Osteoblast (primary cell): ENCODE data around the gene CLMP. TPM values are rescaled to one million over a fixed set of nuclear protein-coding genes. Genes with fewer than 3 reads are reported as not detected.

Experiments
- DNase-seq: peaks from one replicate; pipeline ENCODE4 v3.0.0; 2011; ENCODE audit warnings: low spot score, mixed read lengths; ENCODE audit not compliant: insufficient read length; ENCODE audit errors: missing footprints
- H2AFZ ChIP-seq: 2 replicates; pipeline ENCODE4 v1.6.0; 2011; ENCODE audit warnings: mild to moderate bottlenecking, low read length
- H3K27ac ChIP-seq: 2 replicates; pipeline ENCODE4 v1.5.1; 2011; ENCODE audit warnings: mild to moderate bottlenecking, low read depth, low read length, moderate library complexity
- H3K27me3 ChIP-seq: 2 replicates; pipeline ENCODE4 v1.6.0; 2012; ENCODE audit warnings: mild to moderate bottlenecking, control low read depth, inconsistent platforms, low read length, moderate library complexity; ENCODE audit not compliant: insufficient read depth
- H3K36me3 ChIP-seq: 2 replicates; pipeline ENCODE4 v1.5.1; 2011; ENCODE audit warnings: mild to moderate bottlenecking, low read length, control low read depth, moderate library complexity; ENCODE audit not compliant: insufficient read depth
- H3K4me1 ChIP-seq: 2 replicates; pipeline ENCODE4 v1.5.1; 2011; ENCODE audit warnings: mild to moderate bottlenecking, low read length, control low read depth, moderate library complexity; ENCODE audit not compliant: insufficient read depth
- H3K4me2 ChIP-seq: 2 replicates; pipeline ENCODE4 v1.6.0; 2011; ENCODE audit warnings: mild to moderate bottlenecking, low read length; ENCODE audit not compliant: insufficient read depth
- H3K4me3 ChIP-seq: fragments of 200-600 bp; sonication (generic); 3 replicates; pipeline ENCODE4 v1.5.1; 2012; ENCODE audit warnings: mild to moderate bottlenecking, low read length, inconsistent platforms; ENCODE audit not compliant: insufficient read depth
- H3K79me2 ChIP-seq: 2 replicates; pipeline ENCODE4 v1.6.0; 2012; ENCODE audit warnings: mild to moderate bottlenecking, low read length, control low read depth, inconsistent platforms; ENCODE audit not compliant: insufficient read depth
- H3K9me3 ChIP-seq: 2 replicates; pipeline ENCODE4 v1.5.1; 2011; ENCODE audit warnings: low read depth, low read length, control low read depth
- H4K20me1 ChIP-seq: 2 replicates; pipeline ENCODE4 v1.6.0; 2012; ENCODE audit warnings: mild to moderate bottlenecking, low read length, control low read depth; ENCODE audit not compliant: insufficient read depth
- total RNA-seq: library from RNA; depleted of rRNA; stranded (reverse); fragments of >200 nt; gene quantifications from 2 replicates; pipeline ENCODE4 v1.2.3, GENCODE V29; 2012
- TF ChIP-seq, protein P1 (sequence below): IDR thresholded peaks from 2 replicates; pipeline ENCODE4 v1.5.1; 2011; ENCODE audit warnings: mild to moderate bottlenecking, low read depth, low read length, moderate library complexity; ENCODE audit errors: extremely low read depth

CLMP gene
- total RNA-seq, 1 donor: 210 TPM

DNA sequence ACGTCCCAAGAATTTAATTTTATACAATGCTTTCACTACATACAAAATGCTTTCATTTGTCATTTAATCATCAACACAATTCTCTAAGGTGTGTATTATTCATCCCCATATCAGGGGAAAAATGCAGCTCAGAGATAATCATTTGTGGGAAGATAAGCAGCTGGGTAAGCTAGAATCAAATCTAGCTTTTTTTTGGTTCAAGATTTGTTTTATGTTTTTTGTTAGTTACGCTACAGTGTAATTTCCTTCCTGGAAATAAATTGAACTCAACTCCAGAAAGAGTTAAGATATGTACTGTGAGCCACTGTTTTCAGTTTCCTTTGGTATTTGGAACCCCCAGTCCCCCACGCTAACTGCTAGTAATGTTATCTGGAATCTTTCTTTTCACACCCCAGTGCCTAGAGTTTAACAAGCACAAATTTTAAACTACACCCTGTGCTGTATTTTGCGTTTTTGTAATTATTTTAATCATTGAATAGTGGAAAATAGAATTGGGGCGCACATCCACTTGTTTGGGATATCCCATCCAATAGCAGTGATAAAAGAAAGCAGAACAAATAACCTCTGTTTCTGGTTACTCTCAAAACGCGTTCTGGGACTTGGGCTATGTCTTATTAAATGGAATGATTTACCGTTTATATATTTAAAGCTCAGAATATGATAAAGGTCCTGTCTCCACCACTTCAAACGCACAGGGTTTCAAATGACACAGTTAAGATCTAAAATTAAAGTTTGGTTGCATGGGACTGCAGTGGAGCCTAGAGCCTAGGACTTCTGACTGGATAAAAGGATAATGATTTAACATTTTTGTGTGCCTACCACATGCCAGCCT, 131.0 kb downstream of the CLMP start:
- H3K4me1 ChIP-seq: peaks cover 44% of the 10 kb centered on the region
- peak; percentile 69 for DNase-seq
- peaks cover 29% of the 10 kb centered on the region for H3K79me2 ChIP-seq
- H3K27me3 ChIP-seq: no peaks in the 10 kb centered on the region
- peaks cover 29% of the 10 kb centered on the region for H4K20me1 ChIP-seq
- no peaks in the 10 kb centered on the region for H3K9me3 ChIP-seq
- H3K4me3 ChIP-seq: peak overlapping the region; percentile 97
- TF ChIP-seq, protein P1, sequence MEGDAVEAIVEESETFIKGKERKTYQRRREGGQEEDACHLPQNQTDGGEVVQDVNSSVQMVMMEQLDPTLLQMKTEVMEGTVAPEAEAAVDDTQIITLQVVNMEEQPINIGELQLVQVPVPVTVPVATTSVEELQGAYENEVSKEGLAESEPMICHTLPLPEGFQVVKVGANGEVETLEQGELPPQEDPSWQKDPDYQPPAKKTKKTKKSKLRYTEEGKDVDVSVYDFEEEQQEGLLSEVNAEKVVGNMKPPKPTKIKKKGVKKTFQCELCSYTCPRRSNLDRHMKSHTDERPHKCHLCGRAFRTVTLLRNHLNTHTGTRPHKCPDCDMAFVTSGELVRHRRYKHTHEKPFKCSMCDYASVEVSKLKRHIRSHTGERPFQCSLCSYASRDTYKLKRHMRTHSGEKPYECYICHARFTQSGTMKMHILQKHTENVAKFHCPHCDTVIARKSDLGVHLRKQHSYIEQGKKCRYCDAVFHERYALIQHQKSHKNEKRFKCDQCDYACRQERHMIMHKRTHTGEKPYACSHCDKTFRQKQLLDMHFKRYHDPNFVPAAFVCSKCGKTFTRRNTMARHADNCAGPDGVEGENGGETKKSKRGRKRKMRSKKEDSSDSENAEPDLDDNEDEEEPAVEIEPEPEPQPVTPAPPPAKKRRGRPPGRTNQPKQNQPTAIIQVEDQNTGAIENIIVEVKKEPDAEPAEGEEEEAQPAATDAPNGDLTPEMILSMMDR: no peak
- H3K4me2 ChIP-seq: peak overlapping the region; percentile 91
- H2AFZ ChIP-seq: no peak overlapping the region
- peaks cover 30% of the 10 kb centered on the region for H3K36me3 ChIP-seq
- peak overlapping the region; percentile 94 for H3K27ac ChIP-seq

DNA sequence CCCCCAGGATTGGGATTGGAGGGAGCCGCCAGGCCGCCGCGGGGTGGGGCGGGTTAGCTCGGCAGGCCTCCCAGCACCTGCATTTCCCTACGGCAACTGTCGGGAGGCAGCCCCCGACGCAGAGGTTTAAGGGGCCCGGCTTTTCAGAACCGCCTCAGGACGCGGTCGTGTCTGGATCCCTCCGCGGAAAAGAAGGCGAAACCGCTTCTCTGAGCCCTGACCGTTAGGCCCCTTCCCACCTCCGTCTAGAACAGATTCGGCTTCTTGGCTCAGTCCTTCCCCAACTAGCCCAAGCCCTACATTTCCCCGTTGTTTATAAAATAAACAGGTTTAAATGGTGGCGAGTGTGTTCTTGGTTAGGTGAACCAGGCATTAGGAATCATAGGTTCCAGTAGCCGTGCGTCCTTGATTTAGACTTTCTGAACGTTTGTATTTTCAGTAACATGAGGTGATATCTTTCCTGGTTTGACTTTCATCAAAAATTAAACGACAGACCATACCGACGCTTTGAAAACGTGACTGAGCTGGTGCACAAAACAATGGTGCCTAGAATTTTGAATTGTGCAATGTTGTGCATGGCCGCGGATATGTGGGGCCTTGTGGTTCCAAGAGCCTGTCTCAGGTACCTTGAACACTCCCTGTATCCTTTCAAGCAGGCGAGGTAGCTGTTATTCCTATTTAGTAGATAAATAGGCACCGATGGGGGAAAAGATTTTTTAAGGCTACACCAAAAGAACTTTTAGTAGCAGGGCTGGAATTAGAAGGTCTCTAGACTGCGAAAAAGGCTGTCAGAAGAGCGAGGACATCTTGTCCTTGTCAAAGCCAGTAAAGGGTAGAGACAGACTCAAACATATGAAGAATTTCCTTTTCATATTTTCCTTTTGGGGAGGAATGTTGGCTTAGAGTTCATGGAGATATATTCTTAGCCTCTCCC, 131.9 kb downstream of the CLMP start:
- Histone ChIP-seq H3K4me1 (peaks cover 53% of the 10 kb centered on the region), H4K20me1 (peaks cover 38% of the 10 kb centered on the region), H3K9me3 (no peaks in the 10 kb centered on the region), H3K79me2 (peaks cover 38% of the 10 kb centered on the region), H3K4me3 (peak overlapping the region; percentile 97), H3K27me3 (no peaks in the 10 kb centered on the region), H3K4me2 (peak overlapping the region; percentile 91), H3K36me3 (peaks cover 33% of the 10 kb centered on the region), H3K27ac (peak overlapping the region; percentile 94), H2AFZ (peak overlapping the region; percentile 58)
- TF ChIP-seq, protein P1: no peak
- DNase-seq: peak; percentile 43

DNA sequence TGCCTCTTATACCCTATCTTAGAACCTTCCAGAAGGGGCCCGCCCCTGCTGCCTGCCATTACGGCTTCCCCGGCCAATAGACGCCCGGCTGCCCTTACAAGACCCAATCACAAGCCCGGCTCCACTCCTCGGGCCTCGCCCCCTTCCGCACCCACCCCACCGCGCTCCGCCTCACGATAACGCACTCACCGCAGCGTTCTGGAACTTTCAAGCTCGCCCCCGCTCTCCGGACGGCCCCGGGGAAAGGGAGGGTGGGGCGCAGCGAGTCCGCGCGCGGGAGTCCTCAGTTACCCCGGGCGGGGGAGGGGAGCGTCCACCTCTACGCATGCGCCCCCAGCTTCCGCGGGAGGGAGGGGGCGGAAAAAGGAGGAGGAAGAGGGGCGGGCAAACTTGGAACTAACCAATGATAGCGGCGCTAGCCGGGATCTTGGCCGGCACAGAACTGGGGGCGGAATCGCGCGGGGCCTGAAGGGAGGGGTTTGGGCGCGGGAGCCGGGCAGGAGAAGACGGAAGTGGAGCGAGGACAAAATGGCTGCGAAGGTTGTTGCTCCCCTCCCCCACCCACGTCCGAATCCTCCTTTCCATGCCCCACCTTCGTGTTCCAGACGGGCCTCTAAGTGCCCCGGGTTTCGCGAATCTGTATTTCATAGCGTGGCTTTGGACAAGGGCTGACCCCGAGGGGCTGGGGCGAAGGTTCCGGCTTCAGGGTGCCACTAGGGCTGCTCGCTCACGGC, 132.7 kb downstream of the CLMP start:
- Histone ChIP-seq H3K4me3 (peak overlapping the region; percentile 97), H3K4me2 (peak overlapping the region; percentile 93), H3K36me3 (peaks cover 40% of the 10 kb centered on the region), H3K27me3 (no peaks in the 10 kb centered on the region), H4K20me1 (peaks cover 44% of the 10 kb centered on the region), H3K9me3 (no peaks in the 10 kb centered on the region), H3K79me2 (peaks cover 43% of the 10 kb centered on the region), H2AFZ (peak overlapping the region; percentile 58), H3K4me1 (peaks cover 60% of the 10 kb centered on the region), H3K27ac (peak overlapping the region; percentile 94)
- peak; percentile 96 for DNase-seq
- TF ChIP-seq, protein P1: no peak
